Calu3 (cell line): ENCODE measurements around the gene PPM1L. TPM values are rescaled to one million over a fixed set of nuclear protein-coding genes. Genes with fewer than 3 reads are reported as not detected.

ENCODE experiments used
- BruUV-seq: library from RNA; stranded (reverse); fragments of 400-500 nt; replicated peaks from 2 replicates; lab custom pipeline; 2021; lab: Mats Ljungman, UMichigan
- CTCF ChIA-PET: fragments of 300-600 bp; sonication (Branson Sonifier 250); formaldehyde crosslinking; loops from one replicate; lab custom pipeline; 2022; ENCODE audit warnings: antibody characterized with exemption; lab: Charles Lee
- DNase-seq: peaks from one replicate; pipeline ENCODE4 v3.0.0; 2022
- H3K27ac Mint-ChIP-seq: one replicate; pipeline ENCODE4 v1.8.0; 2022; ENCODE audit warnings: mixed read lengths; ENCODE audit not compliant: unreplicated experiment
- H3K27me3 Mint-ChIP-seq: one replicate; pipeline ENCODE4 v1.8.0; 2022; ENCODE audit warnings: mixed read lengths; ENCODE audit not compliant: unreplicated experiment
- H3K36me3 Mint-ChIP-seq: one replicate; pipeline ENCODE4 v1.8.0; 2022; ENCODE audit warnings: mild to moderate bottlenecking, moderate library complexity, mixed read lengths; ENCODE audit not compliant: insufficient read depth, unreplicated experiment
- H3K4me1 Mint-ChIP-seq: one replicate; pipeline ENCODE4 v1.8.0; 2022; ENCODE audit warnings: mild to moderate bottlenecking, low read depth, mixed read lengths; ENCODE audit not compliant: unreplicated experiment
- H3K4me3 Mint-ChIP-seq: one replicate; pipeline ENCODE4 v1.8.0; 2022; ENCODE audit warnings: mild to moderate bottlenecking, low read depth, moderate library complexity, mixed read lengths; ENCODE audit not compliant: unreplicated experiment
- H3K9me3 Mint-ChIP-seq: one replicate; pipeline ENCODE4 v1.8.0; 2022; ENCODE audit warnings: low read depth, mixed read lengths; ENCODE audit not compliant: unreplicated experiment
- intact Hi-C: fragments of 100-400 bp; cut with micrococcal nuclease; formaldehyde crosslinking; loops from one replicate; pipeline ENCODE4 v1.10.0; 2022; ENCODE audit not compliant: unreplicated experiment
- total RNA-seq: library from RNA; stranded (reverse); gene quantifications from 2 replicates; pipeline ENCODE4 v1.2.3, GENCODE V29; 2022
- TF ChIP-seq, protein P1 (sequence below): fragments of 200-600 bp; IDR thresholded peaks from one replicate; pipeline ENCODE4 v1.8.0; 2022; ENCODE audit warnings: antibody characterized with exemption; ENCODE audit not compliant: unreplicated experiment

The PPM1L gene
- total RNA-seq, 1 experiment from 2014 or later, result 18.4 TPM

DNA sequence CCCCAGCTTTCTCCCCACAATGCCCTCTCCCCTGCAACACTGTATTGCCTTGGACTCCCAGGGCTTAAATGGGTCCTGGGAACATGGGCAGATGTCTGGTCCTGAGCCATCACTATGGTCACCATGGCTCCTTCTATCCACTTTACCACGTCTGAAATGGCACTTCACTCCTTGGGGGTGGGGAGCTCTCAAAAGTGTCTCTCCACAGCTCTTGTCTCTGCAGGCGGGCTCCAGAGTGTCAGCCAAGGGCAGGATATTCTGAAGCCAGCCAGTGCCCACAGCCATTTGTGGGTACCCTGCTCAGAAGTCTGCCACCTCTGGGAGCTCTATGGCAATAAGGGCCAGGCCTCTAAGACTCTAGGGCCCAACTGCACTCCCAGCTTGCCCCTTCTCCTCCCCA, 163.9 kb downstream of the PPM1L start:
- no peak overlapping the region for H3K4me3 Mint-ChIP-seq
- H3K4me1 Mint-ChIP-seq, result no peaks in the 10 kb centered on the region
- TF ChIP-seq, protein P1, sequence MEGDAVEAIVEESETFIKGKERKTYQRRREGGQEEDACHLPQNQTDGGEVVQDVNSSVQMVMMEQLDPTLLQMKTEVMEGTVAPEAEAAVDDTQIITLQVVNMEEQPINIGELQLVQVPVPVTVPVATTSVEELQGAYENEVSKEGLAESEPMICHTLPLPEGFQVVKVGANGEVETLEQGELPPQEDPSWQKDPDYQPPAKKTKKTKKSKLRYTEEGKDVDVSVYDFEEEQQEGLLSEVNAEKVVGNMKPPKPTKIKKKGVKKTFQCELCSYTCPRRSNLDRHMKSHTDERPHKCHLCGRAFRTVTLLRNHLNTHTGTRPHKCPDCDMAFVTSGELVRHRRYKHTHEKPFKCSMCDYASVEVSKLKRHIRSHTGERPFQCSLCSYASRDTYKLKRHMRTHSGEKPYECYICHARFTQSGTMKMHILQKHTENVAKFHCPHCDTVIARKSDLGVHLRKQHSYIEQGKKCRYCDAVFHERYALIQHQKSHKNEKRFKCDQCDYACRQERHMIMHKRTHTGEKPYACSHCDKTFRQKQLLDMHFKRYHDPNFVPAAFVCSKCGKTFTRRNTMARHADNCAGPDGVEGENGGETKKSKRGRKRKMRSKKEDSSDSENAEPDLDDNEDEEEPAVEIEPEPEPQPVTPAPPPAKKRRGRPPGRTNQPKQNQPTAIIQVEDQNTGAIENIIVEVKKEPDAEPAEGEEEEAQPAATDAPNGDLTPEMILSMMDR, result no peak
- DNase-seq, result no peak
- no peaks in the 10 kb centered on the region for H3K27me3 Mint-ChIP-seq
- intact Hi-C loops, result loop anchor here (2.0 kb wide), 2 partner anchors 165 to 505 kb away; no protein-coding TSS in a partner anchor
- no peak overlapping the region for H3K27ac Mint-ChIP-seq
- no peaks in the 10 kb centered on the region for H3K9me3 Mint-ChIP-seq
- BruUV-seq, result no TSS peak
- no peaks in the 10 kb centered on the region for H3K36me3 Mint-ChIP-seq
- CTCF ChIA-PET, result interaction anchor here (0.7 kb wide), 1 partner anchor 242 kb away, joined by 3 read pairs; no protein-coding TSS in a partner anchor

DNA sequence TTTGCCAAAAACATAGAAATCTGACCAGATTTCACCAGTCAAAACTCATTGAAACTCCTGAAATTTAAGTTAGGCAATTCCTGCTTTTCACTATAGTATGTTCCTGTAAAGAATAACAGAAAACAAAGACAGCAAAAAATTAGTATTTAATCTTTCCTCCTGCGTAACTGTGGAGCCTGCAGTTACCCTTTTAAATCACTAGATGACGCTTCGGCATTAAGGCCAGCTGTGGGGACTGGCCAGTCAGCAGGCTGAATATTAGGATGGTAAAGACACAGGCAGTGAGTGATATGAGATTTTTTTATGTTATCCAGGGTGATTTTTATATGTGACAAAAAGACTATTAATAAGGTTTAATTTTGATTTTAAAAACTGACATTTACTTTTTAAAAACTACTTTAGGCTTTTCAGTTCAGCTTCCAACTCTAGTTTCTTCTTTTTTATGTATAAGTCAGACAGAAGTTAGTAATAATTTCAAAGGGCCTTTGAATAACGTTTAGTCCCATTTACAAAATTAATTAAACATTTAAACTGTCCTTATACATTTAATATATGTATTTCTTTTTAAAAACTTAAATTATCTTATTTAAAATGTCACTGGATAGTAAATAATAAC, 165.1 kb downstream of the PPM1L start:
- H3K9me3 Mint-ChIP-seq, result no peaks in the 10 kb centered on the region
- H3K36me3 Mint-ChIP-seq, result no peaks in the 10 kb centered on the region
- TF ChIP-seq, protein P1, result peak; percentile 94
- no peak overlapping the region for H3K27ac Mint-ChIP-seq
- no TSS peak for BruUV-seq
- peak; percentile 52 for DNase-seq
- intact Hi-C loops, result loop anchor here (1.0 to 2.0 kb wide), 3 partner anchors 21 to 504 kb away; no protein-coding TSS in a partner anchor
- no peak overlapping the region for H3K4me3 Mint-ChIP-seq
- CTCF ChIA-PET, result no interaction called here
- no peaks in the 10 kb centered on the region for H3K4me1 Mint-ChIP-seq
- H3K27me3 Mint-ChIP-seq, result no peaks in the 10 kb centered on the region

DNA sequence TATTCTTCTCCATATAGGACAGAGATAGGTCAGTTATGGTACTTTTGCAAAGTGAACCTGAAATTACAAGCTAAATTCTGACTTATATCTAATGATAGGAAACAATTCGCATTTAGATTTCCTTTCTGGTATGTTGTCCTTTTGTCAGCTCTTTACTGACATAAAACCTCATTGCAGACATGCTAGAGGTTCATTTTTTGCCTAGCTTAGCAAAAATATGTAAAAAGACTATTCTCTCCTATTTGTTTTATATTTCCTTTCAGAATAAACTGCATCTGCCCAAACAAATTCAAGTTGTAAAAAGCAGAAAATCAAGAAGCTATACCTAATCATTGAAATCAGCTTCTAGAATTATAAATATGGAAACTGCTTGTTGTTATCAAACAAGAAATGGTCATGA, 168.7 kb downstream of the PPM1L start:
- TF ChIP-seq, protein P1, result no peak

DNA sequence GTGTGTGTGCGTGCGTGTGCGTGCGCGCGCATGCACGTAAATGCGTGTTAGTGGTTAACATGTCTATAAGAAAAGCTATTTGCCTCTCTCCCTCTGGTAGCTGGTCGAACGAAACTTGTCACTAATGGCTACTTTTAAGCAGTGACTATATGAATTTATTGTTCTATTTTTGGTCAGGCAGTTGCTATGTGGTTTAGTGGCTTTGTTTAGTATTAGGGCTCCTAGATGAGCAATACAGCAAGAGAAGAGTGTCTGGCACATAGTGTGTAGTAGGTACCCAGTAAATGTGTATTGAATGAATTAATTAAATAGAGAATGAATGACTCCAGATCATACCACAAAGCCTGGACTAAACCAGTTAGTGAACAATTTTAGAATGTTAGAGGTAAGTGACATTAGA, 171.6 kb downstream of the PPM1L start:
- Mint-ChIP-seq H3K27me3 (no peaks in the 10 kb centered on the region), H3K9me3 (no peaks in the 10 kb centered on the region), H3K36me3 (no peaks in the 10 kb centered on the region), H3K4me1 (no peaks in the 10 kb centered on the region), H3K4me3 (no peak overlapping the region), H3K27ac (no peak overlapping the region)
- CTCF ChIA-PET, result no interaction called here
- no TSS peak for BruUV-seq
- TF ChIP-seq, protein P1, result no peak
- intact Hi-C loops, result loop anchor here (5.0 kb wide), 1 partner anchor 220 kb away; no protein-coding TSS in a partner anchor
- DNase-seq, result no peak

More for the DNA sequence above, 168.7 kb downstream of the PPM1L start:
- intact Hi-C loops, result loop anchor here (5.0 kb wide), 1 partner anchor 217 kb away; no protein-coding TSS in a partner anchor
- CTCF ChIA-PET, result no interaction called here
- BruUV-seq, result no TSS peak
- DNase-seq, result no peak
- Mint-ChIP-seq H3K4me3 (no peak overlapping the region), H3K27me3 (no peaks in the 10 kb centered on the region), H3K4me1 (no peaks in the 10 kb centered on the region), H3K36me3 (no peaks in the 10 kb centered on the region), H3K27ac (no peak overlapping the region), H3K9me3 (no peaks in the 10 kb centered on the region)
